ENCODE measurements around the gene C13orf46. TPM values are rescaled to one million over a fixed set of nuclear protein-coding genes. Genes with fewer than 3 reads are reported as not detected.

The C13orf46 gene
- total RNA-seq, 1 experiment from 2014 or later, result 1.4 TPM

DNA sequence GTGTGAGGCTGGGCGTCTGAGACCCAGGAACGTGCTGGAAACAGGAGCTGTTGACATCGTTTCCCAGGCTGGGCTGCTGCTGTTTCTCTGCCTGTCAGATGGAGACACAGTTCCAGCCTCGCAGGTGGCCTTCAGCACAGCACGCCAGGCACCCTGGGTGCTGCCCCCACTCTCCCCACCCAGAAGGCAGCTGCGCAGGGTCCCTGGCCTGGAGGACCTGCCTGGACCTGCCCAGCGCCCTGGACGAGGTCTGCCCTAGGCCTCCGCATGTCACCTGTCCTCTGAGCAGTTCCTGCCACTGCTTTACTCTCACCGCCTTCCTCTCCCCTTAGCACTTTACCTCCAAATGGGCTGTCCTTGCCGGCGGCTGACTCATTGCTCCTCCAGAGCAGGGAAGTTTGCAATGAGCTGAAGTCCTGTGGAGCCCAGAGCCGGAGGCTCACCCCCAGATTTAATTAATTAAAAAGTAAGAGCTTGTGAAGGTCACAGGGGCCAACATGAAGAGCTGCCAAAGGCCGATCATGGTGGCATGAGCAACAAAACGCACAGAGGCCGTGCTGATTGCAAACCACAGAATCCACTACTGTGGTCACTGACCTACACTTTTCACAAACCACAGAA, 32.2 kb downstream of the C13orf46 start:
- peaks cover 6% of the 10 kb centered on the region for H3K4me1 Mint-ChIP-seq (ENCODE audit: insufficient read depth, unreplicated experiment)
- POLR2A ChIA-PET, result no interaction called here
- DNase-seq (ENCODE audit: unreplicated experiment), result peak; percentile 65

GRCh38 chr13:113939944-113940297, 34.0 kb downstream of the C13orf46 start:
- H3K4me1 Mint-ChIP-seq (ENCODE audit: insufficient read depth, unreplicated experiment), result peaks cover 6% of the 10 kb centered on the region
- no peak overlapping the region for H3K27ac Mint-ChIP-seq (ENCODE audit: low read depth, unreplicated experiment)

More for the DNA sequence above, 32.2 kb downstream of the C13orf46 start:
- Mint-ChIP-seq H3K27ac (ENCODE audit: low read depth, unreplicated experiment) (no peak overlapping the region), H3K27me3 (ENCODE audit: insufficient read depth, unreplicated experiment) (no peaks in the 10 kb centered on the region), H3K9me3 (ENCODE audit: unreplicated experiment) (no peaks in the 10 kb centered on the region), H3K36me3 (ENCODE audit: insufficient read depth, unreplicated experiment) (no peaks in the 10 kb centered on the region), H3K4me3 (ENCODE audit: unreplicated experiment) (no peak overlapping the region)
- TF ChIP-seq, protein P1, sequence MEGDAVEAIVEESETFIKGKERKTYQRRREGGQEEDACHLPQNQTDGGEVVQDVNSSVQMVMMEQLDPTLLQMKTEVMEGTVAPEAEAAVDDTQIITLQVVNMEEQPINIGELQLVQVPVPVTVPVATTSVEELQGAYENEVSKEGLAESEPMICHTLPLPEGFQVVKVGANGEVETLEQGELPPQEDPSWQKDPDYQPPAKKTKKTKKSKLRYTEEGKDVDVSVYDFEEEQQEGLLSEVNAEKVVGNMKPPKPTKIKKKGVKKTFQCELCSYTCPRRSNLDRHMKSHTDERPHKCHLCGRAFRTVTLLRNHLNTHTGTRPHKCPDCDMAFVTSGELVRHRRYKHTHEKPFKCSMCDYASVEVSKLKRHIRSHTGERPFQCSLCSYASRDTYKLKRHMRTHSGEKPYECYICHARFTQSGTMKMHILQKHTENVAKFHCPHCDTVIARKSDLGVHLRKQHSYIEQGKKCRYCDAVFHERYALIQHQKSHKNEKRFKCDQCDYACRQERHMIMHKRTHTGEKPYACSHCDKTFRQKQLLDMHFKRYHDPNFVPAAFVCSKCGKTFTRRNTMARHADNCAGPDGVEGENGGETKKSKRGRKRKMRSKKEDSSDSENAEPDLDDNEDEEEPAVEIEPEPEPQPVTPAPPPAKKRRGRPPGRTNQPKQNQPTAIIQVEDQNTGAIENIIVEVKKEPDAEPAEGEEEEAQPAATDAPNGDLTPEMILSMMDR (IDR thresholded peaks at IDR 0.05; ENCODE audit: unreplicated experiment), result no peak
- BruUV-seq (replicated peaks), result no TSS peak
- CTCF ChIA-PET, result no interaction called here
- intact Hi-C loops (cut with micrococcal nuclease), result no loop called here

DNA sequence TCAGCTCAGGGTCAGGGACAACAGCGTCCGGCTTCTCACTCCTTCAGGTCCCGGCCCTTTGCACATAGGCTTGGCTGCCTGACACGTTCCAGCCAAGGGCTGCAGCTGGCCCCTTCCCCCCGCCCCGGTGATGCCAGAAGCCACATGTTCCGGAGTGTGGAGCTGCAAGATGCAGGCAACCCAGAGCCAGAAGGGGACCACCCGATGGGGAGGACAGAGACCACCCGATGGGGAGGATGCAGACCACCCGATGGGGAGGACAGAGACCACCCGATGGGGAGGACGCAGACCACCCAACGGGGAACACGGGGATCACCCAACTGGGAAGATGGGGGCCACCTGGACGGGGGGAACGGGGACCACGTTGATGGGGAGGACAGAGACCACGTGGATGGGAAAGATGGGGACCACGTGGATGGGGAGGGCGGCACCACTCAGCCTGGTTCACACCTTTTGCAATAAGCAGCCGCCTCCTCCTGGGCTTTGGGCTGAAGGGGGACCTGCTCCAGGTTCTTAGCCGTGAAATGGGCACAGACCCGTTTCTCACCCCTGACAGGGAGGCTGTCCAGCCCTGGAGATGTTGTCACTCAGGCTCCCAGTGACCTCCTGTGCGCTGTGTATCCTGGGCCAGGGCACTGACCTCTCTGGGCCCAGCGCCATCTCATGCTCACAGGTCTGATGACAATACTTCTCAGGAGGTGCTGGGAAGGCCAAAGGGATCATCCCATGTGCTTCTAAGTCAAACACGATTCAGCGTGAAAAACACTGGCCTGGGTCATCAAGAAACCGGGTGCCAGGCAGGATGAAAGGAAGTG, 34.5 kb downstream of the C13orf46 start:
- BruUV-seq (replicated peaks), result no TSS peak
- H3K4me1 Mint-ChIP-seq (ENCODE audit: insufficient read depth, unreplicated experiment), result peaks cover 6% of the 10 kb centered on the region
- H3K9me3 Mint-ChIP-seq (ENCODE audit: unreplicated experiment), result no peaks in the 10 kb centered on the region
- no peak for DNase-seq (ENCODE audit: unreplicated experiment)
- no peak overlapping the region for H3K27ac Mint-ChIP-seq (ENCODE audit: low read depth, unreplicated experiment)
- TF ChIP-seq, protein P1 (IDR thresholded peaks at IDR 0.05; ENCODE audit: unreplicated experiment), result no peak
- ChIA-PET CTCF (no interaction called here), POLR2A (no interaction called here)
- no peaks in the 10 kb centered on the region for H3K36me3 Mint-ChIP-seq (ENCODE audit: insufficient read depth, unreplicated experiment)
- H3K4me3 Mint-ChIP-seq (ENCODE audit: unreplicated experiment), result no peak overlapping the region
- intact Hi-C loops (cut with micrococcal nuclease), result no loop called here
- no peaks in the 10 kb centered on the region for H3K27me3 Mint-ChIP-seq (ENCODE audit: insufficient read depth, unreplicated experiment)

More at GRCh38 chr13:113939944-113940297, 34.0 kb downstream of the C13orf46 start:
- intact Hi-C loops (cut with micrococcal nuclease), result no loop called here
- H3K27me3 Mint-ChIP-seq (ENCODE audit: insufficient read depth, unreplicated experiment), result no peaks in the 10 kb centered on the region
- H3K9me3 Mint-ChIP-seq (ENCODE audit: unreplicated experiment), result no peaks in the 10 kb centered on the region
- H3K36me3 Mint-ChIP-seq (ENCODE audit: insufficient read depth, unreplicated experiment), result no peaks in the 10 kb centered on the region
- TF ChIP-seq, protein P1 (IDR thresholded peaks at IDR 0.05; ENCODE audit: unreplicated experiment), result no peak
- no peak for DNase-seq (ENCODE audit: unreplicated experiment)
- H3K4me3 Mint-ChIP-seq (ENCODE audit: unreplicated experiment), result no peak overlapping the region
- ChIA-PET POLR2A (no interaction called here), CTCF (no interaction called here)
- BruUV-seq (replicated peaks), result no TSS peak

GRCh38 chr13:113938716-113939115, 35.2 kb downstream of the C13orf46 start:
- no peak overlapping the region for H3K27ac Mint-ChIP-seq (ENCODE audit: low read depth, unreplicated experiment)
- intact Hi-C loops (cut with micrococcal nuclease), result no loop called here
- no peaks in the 10 kb centered on the region for H3K27me3 Mint-ChIP-seq (ENCODE audit: insufficient read depth, unreplicated experiment)
- CTCF ChIA-PET, result no interaction called here
- no peak for DNase-seq (ENCODE audit: unreplicated experiment)
- H3K36me3 Mint-ChIP-seq (ENCODE audit: insufficient read depth, unreplicated experiment), result no peaks in the 10 kb centered on the region
- H3K9me3 Mint-ChIP-seq (ENCODE audit: unreplicated experiment), result no peaks in the 10 kb centered on the region
- TF ChIP-seq, protein P1 (IDR thresholded peaks at IDR 0.05; ENCODE audit: unreplicated experiment), result no peak
- peaks cover 6% of the 10 kb centered on the region for H3K4me1 Mint-ChIP-seq (ENCODE audit: insufficient read depth, unreplicated experiment)
- no peak overlapping the region for H3K4me3 Mint-ChIP-seq (ENCODE audit: unreplicated experiment)
- POLR2A ChIA-PET, result no interaction called here
- no TSS peak for BruUV-seq (replicated peaks)
